Fibroblast of pulmonary artery (primary cell): Measurements from ENCODE around the gene FOXP1.

Experiments
- DNase-seq: peaks from one replicate; pipeline ENCODE4 v3.0.0-alpha.2; 2010; ENCODE audit warnings: low read depth
- H3K4me3 ChIP-seq: replicated peaks from 2 replicates; pipeline ENCODE4 v1.5.1; 2011; ENCODE audit warnings: low read depth, mild to moderate bottlenecking, control low read depth, low read length, moderate library complexity
- TF ChIP-seq, protein P1 (sequence below): IDR thresholded peaks from 2 replicates; pipeline ENCODE4 v1.5.1; 2011; ENCODE audit warnings: mild to moderate bottlenecking, control low read depth, low read length, inconsistent platforms; ENCODE audit errors: missing control alignments

Gene FOXP1

DNA sequence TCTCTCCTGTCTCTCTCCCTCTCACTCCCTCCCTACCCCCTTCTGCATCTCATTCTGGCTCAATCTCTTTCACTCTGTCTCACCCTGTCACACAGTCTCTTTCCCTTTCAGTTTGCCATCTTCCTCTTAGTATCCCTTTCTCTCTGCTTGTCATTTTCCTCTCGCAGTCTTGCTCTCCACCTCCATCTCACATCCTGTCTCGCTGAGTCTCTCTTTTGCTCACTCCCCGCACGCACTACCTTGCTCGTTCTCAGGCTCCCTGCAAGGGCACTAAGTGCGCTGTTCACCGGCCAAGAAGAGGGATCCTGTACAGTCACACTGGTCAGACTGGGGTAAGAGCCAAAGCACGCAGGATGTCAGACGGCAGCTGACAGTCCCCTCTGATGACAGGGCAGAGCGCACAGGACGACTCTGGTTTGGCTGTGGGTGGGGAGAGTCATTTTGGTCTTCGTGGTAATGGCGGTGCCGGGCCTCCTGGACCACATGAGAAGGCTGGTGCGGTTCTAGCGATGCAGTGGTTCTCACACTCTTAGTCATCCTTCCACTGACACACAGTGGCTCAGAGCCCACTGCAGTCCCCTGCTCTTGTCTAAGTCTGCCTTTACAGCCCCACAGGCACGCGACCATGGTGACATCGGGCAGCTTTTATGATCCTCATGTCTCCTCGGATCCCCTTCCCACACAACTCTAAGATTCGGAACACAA is 356.8 kb downstream of the FOXP1 start:
- no peak for DNase-seq
- no peak overlapping the region for H3K4me3 ChIP-seq
- TF ChIP-seq, protein P1, sequence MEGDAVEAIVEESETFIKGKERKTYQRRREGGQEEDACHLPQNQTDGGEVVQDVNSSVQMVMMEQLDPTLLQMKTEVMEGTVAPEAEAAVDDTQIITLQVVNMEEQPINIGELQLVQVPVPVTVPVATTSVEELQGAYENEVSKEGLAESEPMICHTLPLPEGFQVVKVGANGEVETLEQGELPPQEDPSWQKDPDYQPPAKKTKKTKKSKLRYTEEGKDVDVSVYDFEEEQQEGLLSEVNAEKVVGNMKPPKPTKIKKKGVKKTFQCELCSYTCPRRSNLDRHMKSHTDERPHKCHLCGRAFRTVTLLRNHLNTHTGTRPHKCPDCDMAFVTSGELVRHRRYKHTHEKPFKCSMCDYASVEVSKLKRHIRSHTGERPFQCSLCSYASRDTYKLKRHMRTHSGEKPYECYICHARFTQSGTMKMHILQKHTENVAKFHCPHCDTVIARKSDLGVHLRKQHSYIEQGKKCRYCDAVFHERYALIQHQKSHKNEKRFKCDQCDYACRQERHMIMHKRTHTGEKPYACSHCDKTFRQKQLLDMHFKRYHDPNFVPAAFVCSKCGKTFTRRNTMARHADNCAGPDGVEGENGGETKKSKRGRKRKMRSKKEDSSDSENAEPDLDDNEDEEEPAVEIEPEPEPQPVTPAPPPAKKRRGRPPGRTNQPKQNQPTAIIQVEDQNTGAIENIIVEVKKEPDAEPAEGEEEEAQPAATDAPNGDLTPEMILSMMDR, result no peak

DNA sequence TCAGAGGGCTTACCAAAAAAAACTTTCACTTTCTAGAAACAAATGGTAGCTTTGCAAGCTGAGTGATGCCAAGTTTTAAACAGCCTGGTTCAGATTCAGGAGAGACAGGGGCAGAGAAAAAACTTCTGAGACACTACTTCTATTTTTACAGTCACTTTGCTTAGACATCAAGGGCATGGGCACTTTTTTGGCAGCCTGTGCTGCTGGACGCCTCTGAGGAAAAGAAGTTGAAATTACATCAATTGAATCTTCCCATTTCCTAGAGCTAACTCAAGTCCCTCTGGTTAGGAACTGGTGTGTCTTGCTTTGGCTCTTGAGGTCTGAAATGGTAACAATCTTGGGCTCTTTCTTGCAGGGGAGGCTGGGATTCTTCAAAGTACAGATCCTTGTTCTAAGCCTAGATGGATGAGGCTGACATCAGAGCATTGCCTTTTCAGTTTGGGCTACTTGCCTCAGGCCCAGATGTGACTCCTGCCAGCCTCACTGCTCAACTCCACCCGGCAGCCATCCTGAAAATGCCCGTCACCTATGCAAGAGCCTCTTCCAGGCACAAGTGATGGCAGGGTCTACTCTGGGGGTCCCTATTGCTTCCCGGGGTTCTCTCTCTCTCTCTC is 357.5 kb downstream of the FOXP1 start:
- no peak for DNase-seq
- H3K4me3 ChIP-seq, result no peak overlapping the region
- TF ChIP-seq, protein P1, result no peak

DNA sequence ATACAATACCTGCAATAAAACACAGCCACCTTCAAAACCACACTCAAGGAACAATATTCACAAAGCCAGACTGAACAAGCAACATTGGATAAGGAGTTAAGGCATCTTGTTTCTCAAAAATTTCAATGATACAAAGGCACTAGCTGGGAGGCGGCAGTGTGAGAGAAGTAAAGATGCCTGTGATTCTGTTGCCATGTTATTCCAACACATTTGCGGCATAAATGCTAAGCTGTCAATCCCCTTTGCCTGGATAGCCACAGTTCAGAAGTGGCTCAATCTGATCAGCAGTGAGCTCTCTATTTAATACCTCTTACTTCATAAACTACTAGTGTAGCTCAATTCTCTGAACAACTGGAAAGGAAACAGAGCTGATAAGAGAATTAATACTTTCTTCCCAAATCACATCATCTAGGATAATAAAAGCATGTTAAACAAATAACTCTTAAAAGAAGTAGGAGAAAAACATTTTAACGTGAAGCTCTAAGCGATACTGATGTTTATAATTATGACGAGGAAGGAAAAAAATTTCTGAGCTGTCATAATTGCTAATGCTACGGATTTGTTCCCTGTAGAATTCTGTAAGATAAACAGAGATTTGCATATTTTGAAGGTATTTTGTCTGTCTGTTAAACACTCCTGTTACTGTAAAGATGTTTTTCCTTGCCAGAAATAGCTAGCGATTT is 358.4 kb downstream of the FOXP1 start:
- no peak overlapping the region for H3K4me3 ChIP-seq
- no peak for DNase-seq
- TF ChIP-seq, protein P1, result no peak

DNA sequence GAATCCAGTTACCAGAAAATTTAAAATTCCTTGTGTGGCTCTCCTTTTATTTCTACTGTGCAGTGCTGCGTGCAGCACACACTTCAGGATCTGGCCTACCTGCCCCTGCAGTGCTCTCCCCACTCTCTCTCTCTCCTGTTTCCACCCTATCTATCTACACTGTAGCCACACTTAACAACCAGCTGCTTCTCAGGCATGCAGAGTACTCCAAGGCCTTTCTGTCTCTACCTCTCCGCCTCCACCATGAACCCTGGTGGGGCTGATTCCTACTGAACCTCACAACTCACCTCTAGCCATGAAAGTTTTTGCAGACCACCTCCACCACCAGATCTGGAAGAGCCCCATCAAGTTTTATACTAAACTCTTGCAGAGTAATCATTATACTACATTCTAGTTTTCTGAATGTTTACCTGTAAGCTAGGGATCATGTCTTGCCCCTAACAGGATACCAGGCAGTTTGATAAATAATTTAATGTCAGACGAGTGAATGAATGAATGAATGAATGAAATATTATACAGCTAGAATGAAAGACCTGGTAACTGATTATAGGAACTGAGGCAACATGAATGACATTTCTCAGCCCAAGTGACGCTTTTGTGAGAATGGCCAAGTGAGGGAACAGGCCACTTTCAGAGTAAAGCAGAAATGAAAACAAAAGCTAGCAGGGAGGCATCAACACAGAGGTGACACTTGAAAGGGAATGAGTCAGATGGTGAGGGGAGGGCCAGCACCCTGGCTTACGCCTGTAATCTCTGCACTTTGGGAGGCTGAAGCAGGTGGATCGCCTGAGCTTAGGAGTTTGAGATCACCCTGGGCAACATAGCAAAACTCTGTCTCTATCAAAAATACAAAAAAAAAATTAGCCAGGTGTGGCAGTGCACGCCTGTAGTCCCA is 363.5 kb downstream of the FOXP1 start:
- no peak overlapping the region for H3K4me3 ChIP-seq
- no peak for DNase-seq
- TF ChIP-seq, protein P1, result no peak

DNA sequence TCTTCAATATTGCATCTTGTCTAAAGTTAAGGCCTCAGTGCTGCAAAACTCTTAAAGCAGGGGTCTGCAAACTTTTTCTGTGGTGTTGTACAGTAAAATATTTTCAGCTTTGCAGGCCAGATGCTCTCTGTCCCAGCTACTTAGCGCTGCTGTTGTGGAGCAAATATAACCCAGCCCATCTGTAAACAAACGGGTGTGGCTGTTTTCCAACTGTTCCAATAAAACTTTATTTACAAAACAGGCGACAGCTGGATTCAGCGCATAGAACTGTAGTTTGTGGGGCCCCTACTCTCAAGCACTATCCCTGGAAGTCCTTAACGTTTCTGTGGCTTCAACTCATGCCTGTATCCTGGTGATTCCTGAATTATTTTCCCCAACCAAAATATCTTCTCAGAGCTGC is 365.0 kb downstream of the FOXP1 start:
- H3K4me3 ChIP-seq, result no peak overlapping the region
- no peak for DNase-seq
- TF ChIP-seq, protein P1, result no peak

DNA sequence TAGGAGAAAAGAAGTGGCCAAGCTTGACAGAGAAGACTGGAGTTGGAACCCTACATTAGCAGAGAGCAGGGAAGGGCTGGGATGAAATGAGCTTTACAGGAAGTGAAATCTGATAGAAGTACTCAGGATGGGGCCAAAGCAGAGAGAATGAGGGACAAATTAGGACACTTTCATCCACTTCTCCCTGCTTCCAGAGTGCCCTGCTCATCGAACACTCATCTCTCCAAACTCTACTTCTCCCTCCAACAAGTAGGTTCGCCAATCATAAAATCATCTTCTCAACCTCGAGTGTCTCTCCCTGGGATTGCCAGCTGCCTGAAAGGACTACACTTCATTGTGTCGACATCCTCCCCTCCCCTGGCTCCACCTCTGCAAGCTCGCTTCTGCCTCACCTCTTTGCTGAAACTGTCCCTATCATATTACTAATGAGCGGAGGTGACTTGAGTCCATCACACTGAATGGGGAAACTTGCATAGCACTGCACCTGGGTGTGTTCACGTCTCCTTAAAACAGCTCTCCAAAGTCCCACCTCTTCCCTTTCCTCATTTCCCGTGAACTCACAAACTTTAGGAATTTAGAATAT is 365.8 kb downstream of the FOXP1 start:
- H3K4me3 ChIP-seq, result no peak overlapping the region
- TF ChIP-seq, protein P1, result no peak
- no peak for DNase-seq
